Skin epidermis (tissue), 12 donors: Measurements from ENCODE around the gene GPR52.
"Not testable (repeated sequence)": the region's sequence is repeated elsewhere in the genome, so short reads cannot be mapped to it uniquely, and the experiment has no call there.

Experiments
- H3K27ac ChIP-seq, 21 experiments: fragments of 200-600 bp; sonication (generic) in 11 of 21; one replicate each; pipeline ENCODE4 v1.5.0; 2020; ENCODE audit warnings: mild to moderate bottlenecking in 3 of 21, inconsistent platforms in 2 of 21, moderate library complexity in 2 of 21
- H3K4me3 ChIP-seq, 7 experiments: fragments of 200-600 bp; sonication (generic) in 2 of 7; one replicate each; pipeline ENCODE4 v1.5.0; 2020; ENCODE audit warnings: inconsistent platforms in 2 of 7, mild to moderate bottlenecking in 2 of 7, moderate library complexity in 1 of 7

Gene GPR52

GRCh38 chr1:174447866-174448530, at the start of gene GPR52:
GPR52 (plus strand) TSS chr1:174447964; CDS start chr1:174448112, 148 bp downstream.
- Histone ChIP-seq H3K4me3 (no peak within 1 kb of the TSS), H3K27ac (peak within 1 kb of the TSS in 2 of 21 experiments; percentile 2 to 24)

GRCh38 chr1:174398246-174398645, 49.5 kb upstream of the GPR52 start:
- H3K27ac ChIP-seq = no peak overlapping the region
- no peak overlapping the region for H3K4me3 ChIP-seq

- H3K4me3 ChIP-seq = no peak overlapping the region
- H3K27ac ChIP-seq = no peak overlapping the region
Measured at GRCh38 chr1:174399211-174399610, 48.6 kb upstream of the GPR52 start.

- no peak overlapping the region for H3K4me3 ChIP-seq
- no peak overlapping the region for H3K27ac ChIP-seq
Measured at GRCh38 chr1:174401075-174401474, 46.7 kb upstream of the GPR52 start.

GRCh38 chr1:174405219-174405618, 42.5 kb upstream of the GPR52 start:
- no peak overlapping the region for H3K27ac ChIP-seq
- no peak overlapping the region for H3K4me3 ChIP-seq

- peak overlapping the region in 2 of 21 experiments; percentile 16 to 45 for H3K27ac ChIP-seq
Measured at GRCh38 chr1:174406421-174406820, 41.3 kb upstream of the GPR52 start.

GRCh38 chr1:174407665-174408064, 40.1 kb upstream of the GPR52 start:
- no peak overlapping the region for H3K4me3 ChIP-seq
- H3K27ac ChIP-seq = peak overlapping the region in 5 of 21 experiments; percentile 14 to 57 (median 40)

More at GRCh38 chr1:174406421-174406820, 41.3 kb upstream of the GPR52 start:
- no peak overlapping the region for H3K4me3 ChIP-seq

GRCh38 chr1:174408146-174408545, 39.6 kb upstream of the GPR52 start:
- no peak overlapping the region for H3K4me3 ChIP-seq

GRCh38 chr1:174409801-174410200, 38.0 kb upstream of the GPR52 start:
- H3K27ac ChIP-seq, H3K4me3 ChIP-seq: not testable (repeated sequence)

More at GRCh38 chr1:174408146-174408545, 39.6 kb upstream of the GPR52 start:
- H3K27ac ChIP-seq = peak overlapping the region in 3 of 21 experiments; percentile 14 to 57 (median 27)

GRCh38 chr1:174413632-174414031, 34.1 kb upstream of the GPR52 start:
- Histone ChIP-seq H3K27ac (no peak overlapping the region), H3K4me3 (no peak overlapping the region)

- H3K27ac ChIP-seq = no peak overlapping the region
- no peak overlapping the region for H3K4me3 ChIP-seq
Measured at GRCh38 chr1:174414203-174414602, 33.6 kb upstream of the GPR52 start.

GRCh38 chr1:174415506-174415905, 32.3 kb upstream of the GPR52 start:
- Histone ChIP-seq H3K4me3 (no peak overlapping the region), H3K27ac (no peak overlapping the region)

GRCh38 chr1:174417921-174418320, 29.8 kb upstream of the GPR52 start:
- no peak overlapping the region for H3K27ac ChIP-seq
- H3K4me3 ChIP-seq = no peak overlapping the region

GRCh38 chr1:174425121-174425520, 22.6 kb upstream of the GPR52 start:
- no peak overlapping the region for H3K27ac ChIP-seq
- no peak overlapping the region for H3K4me3 ChIP-seq

- Histone ChIP-seq H3K27ac (no peak overlapping the region), H3K4me3 (no peak overlapping the region)
Measured at GRCh38 chr1:174426153-174426552, 21.6 kb upstream of the GPR52 start.

GRCh38 chr1:174428033-174428432, 19.7 kb upstream of the GPR52 start:
- Histone ChIP-seq H3K27ac (no peak overlapping the region), H3K4me3 (no peak overlapping the region)

- Histone ChIP-seq H3K27ac (no peak overlapping the region), H3K4me3 (no peak overlapping the region)
Measured at GRCh38 chr1:174428739-174429138, 19.0 kb upstream of the GPR52 start.

GRCh38 chr1:174433451-174433850, 14.3 kb upstream of the GPR52 start:
- Histone ChIP-seq H3K27ac (no peak overlapping the region), H3K4me3 (no peak overlapping the region)

- no peak overlapping the region for H3K4me3 ChIP-seq
- no peak overlapping the region for H3K27ac ChIP-seq
Measured at GRCh38 chr1:174445351-174445750, 2.4 kb upstream of the GPR52 start.

- H3K4me3 ChIP-seq = no peak overlapping the region
- no peak overlapping the region for H3K27ac ChIP-seq
Measured at GRCh38 chr1:174445817-174446216, 1.9 kb upstream of the GPR52 start.

GRCh38 chr1:174448531-174448883, 743 bp downstream of the GPR52 start:
- H3K27ac ChIP-seq = no peak overlapping the region
- H3K4me3 ChIP-seq = no peak overlapping the region

GRCh38 chr1:174448974-174449373, 1.2 kb downstream of the GPR52 start:
- Histone ChIP-seq H3K27ac (peak overlapping the region in 2 of 21 experiments; percentile 2 to 24), H3K4me3 (no peak overlapping the region)
